GM19395 (cell line): ENCODE measurements around the gene DTX2.
"Not testable (repeated sequence)": the region's sequence is repeated elsewhere in the genome, so short reads cannot be mapped to it uniquely, and the experiment has no call there.

Source experiments
- ATAC-seq: cut with Tn5 transposase; IDR thresholded peaks from one replicate; pipeline ENCODE4 v1.9.1; 2021; ENCODE audit warnings: mild to moderate bottlenecking, moderate library complexity; ENCODE audit not compliant: unreplicated experiment

DTX2 gene

GRCh38 chr7:76442664-76443446 is 18.7 kb upstream of the DTX2 start:
- not testable (repeated sequence) for ATAC-seq

DNA sequence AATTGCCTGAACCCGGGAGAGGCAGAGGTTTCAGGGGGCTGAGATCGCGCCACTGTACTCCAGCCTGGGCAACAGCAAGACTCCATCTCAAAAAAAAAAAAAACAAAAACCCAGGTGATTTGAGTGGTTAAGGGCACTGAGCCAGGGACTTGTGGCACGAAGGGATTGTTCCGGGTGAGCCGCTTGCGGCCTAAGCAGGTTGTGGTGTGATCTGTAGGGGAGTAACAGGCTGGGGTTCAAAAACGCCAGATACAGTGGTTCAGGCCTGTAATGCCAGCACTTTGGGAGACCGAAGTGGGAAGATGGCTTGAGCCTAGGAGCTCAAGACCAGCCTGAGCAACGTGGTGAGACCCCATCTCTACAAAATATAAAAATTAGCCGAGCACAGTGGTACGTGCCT is 17.7 kb upstream of the DTX2 start:
- ATAC-seq = not testable (repeated sequence)

DNA sequence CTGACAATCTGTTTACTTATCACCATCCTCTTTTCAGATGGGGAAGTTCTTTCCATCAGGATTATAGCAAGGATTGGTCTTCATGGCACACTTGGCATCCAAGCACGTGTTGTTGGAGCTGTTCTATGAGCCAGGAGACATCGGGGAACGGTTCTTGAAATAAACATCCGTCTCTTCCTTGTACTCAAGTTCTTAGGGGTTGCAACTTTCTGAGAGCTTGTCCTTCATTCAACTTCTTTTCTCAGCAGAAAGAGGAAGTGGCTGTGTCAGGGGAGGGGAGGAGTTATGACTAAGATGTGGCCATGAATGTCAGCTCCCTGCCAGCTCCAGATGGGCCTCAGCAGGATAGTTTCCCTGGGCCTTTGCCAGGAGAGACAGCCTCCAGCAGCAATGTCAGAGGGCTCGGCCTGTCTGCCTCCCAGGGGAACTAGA is 15.9 kb upstream of the DTX2 start:
- ATAC-seq = peak; percentile 94

- not testable (repeated sequence) for ATAC-seq
Observed at GRCh38 chr7:76457017-76457416, 4.5 kb upstream of the DTX2 start.

DNA sequence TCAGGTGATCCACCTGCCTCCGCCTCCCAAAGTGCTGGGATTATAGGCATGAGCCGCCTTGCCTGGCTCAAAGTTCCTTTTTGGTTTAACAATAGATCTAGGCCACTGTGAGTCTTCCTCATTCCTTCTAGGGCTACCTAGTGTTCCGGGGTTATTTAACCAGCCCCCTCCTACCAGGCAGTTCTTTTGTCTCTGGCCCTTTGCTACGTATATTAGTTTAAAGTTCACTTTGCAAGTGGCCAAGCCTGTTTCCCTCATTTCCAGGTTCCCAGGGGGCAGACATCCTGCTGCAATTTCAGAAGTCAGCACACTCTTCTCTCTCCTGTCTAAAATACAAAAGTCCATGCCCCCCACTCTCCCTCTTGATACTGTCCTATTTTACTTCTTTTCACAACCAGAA is 3.0 kb upstream of the DTX2 start:
- not testable (repeated sequence) for ATAC-seq

- ATAC-seq = not testable (repeated sequence)
Observed at GRCh38 chr7:76460767-76461166, 742 bp upstream of the DTX2 start.

GRCh38 chr7:76462271-76462882 is 868 bp downstream of the DTX2 start:
- ATAC-seq = peak; percentile 21

DNA sequence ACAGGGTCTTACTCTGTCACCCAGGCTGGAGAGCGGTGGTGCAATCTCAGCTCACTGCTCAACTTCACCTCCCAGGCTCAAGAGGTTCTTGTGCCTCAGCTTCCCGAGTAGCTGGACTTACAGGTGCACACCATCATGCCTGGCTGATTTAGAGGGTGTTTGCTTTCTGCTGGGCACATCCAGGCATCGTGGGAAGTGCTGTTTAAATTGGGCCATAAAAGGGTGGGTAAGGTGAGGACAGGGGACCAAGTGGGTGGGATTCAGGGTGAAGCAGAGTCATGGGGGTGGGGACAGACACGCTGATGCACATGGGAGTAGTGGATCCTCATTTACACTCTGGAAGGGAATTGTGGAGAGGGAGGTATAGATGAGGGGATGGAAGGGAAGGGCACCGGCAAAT is 3.5 kb downstream of the DTX2 start:
- not testable (repeated sequence) for ATAC-seq

GRCh38 chr7:76465950-76466349 is 4.4 kb downstream of the DTX2 start:
- ATAC-seq = not testable (repeated sequence)

- ATAC-seq = not testable (repeated sequence)
Observed at GRCh38 chr7:76467743-76468404, 6.4 kb downstream of the DTX2 start.

- ATAC-seq = not testable (repeated sequence)
Observed at GRCh38 chr7:76471556-76472221, 10.2 kb downstream of the DTX2 start.

GRCh38 chr7:76473097-76473496 is 11.6 kb downstream of the DTX2 start:
- not testable (repeated sequence) for ATAC-seq

DNA sequence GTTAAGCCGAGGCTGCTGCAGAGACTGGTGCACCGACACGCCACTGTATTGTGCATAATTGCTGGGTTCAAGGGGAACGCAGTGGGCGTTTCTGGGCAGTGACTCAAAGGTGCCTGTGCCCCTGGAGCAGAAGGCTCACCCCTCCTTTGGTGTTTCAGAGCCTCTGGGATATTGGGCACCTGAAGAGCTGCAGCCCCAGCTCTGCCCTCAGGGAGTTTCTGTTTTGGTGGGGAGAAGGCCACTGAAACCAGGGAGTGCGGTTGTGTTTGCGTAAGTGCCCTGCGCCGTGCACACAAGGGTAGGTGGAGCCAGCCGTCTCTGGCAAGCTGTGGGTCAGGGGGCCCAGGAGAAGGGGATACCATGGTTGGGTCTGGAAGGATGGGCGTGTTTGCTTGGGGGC is 14.8 kb downstream of the DTX2 start:
- ATAC-seq = not testable (repeated sequence)

DNA sequence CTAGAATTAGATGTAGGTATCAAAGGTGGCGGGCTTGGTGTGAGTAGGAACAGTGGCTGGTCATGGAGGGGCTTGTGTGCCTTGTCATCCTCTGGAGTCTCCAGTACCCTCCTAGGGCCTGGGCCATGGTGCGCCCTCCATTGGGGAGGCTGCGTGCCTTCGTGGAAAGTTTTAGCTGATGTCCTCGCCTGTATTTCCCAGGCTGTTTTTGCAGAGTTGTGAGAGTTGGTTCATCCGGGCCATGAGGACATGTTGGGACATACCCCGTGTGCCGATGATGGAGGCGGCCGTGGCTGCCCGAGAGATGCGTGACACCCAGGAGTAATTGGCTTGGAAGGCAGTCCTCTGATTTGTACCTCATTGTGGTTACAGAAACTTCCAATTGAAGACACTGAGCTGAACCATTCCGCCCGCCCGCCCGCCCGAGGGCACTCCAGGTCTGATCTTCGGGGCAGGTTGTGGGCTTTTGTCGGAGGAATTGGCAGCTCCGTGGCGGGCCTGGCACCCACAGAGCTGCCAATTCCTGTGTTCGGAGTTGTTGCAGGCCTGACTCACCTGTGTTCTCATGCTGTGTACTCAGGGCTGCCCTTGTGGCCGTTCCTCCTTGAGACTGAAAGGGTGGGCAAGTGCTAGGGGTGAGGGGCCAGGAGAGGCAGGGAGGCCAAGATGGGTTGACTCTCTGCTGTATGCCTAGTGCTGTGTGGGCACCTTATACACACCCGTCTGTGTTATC is 15.4 kb downstream of the DTX2 start:
- ATAC-seq = not testable (repeated sequence)

GRCh38 chr7:76479628-76480027 is 18.1 kb downstream of the DTX2 start:
- not testable (repeated sequence) for ATAC-seq

GRCh38 chr7:76480403-76481253 is 19.1 kb downstream of the DTX2 start:
- ATAC-seq = not testable (repeated sequence)

DNA sequence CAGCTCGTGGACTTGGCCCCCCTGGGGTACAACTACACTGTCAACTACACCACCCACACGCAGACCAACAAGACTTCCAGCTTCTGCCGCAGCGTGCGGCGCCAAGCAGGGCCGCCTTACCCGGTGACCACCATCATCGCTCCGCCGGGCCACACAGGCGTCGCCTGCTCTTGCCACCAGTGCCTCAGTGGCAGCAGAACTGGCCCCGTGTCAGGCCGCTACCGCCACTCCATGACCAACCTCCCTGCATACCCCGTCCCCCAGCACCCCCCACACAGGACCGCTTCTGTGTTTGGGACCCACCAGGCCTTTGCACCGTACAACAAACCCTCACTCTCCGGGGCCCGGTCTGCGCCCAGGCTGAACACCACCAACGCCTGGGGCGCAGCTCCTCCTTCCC is 21.2 kb downstream of the DTX2 start:
- ATAC-seq = not testable (repeated sequence)

DNA sequence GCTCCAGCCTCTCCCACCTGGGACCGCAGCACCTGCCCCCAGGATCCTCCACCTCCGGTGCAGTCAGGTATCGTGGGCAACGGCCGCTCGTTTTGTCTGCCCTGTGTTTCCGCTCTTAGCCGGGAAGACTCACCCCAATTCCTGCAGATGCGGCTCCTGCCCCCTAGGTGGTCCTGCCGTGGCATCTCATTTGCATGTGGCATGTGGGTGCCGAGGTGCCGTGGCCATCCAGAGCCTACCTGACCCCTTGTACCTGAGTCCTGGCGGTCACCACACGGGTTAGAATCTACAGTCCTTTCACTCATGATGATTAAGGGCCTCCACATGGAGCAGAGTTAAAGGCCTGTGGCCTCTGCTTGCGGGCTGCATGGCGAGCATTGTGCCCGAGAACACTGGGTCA is 21.6 kb downstream of the DTX2 start:
- not testable (repeated sequence) for ATAC-seq

DNA sequence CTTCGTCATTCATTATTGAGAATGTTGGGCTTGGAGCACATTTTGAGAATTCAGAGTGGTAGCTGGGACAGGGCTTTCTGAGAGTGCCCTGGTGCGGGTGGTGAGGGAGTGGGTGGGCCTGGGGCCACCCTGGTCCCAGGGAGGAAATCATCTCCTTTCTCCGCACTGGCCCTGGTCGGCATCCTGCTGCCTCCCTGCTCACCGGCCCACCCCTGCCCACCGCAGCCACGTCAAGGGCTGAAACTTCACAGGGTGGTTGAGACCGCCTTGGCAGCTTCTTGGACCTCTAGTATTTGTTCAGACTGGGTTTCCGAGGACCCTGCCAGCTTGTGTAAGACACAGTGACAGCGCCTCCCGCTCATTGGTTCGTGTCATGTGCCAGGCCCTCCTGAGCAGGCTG is 22.9 kb downstream of the DTX2 start:
- not testable (repeated sequence) for ATAC-seq
